ENCODE measurements around the gene ARHGAP15.

DNA sequence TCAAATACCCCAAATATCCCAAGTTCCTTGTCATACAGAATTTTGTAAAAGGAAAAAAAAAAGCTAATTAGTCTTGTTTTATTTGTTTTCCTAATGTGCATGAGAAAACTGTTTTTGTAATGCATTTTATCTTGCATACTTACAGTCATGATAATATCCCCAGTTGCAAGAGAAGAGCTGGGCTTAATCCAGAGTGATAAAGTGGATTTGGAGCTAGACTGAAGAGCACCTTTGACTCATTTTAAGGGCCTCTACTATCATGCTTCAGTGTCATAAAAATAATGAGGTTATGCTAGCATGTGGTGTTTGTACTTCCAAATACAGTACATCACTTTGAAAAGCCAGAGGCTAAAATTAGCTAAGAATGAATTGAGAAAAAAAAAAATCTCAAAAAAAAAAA, 26.4 kb downstream of the ARHGAP15 start:
- TF ChIP-seq NFIC (IDR thresholded peaks at IDR 0.05) (no peak), RAD21 (IDR thresholded peaks at IDR 0.05; ENCODE audit: low read depth) (no peak), EGR1 (IDR thresholded peaks at IDR 0.05) (no peak), EP300 (IDR thresholded peaks at IDR 0.05; ENCODE audit: borderline replicate concordance) (no peak), CEBPB (IDR thresholded peaks at IDR 0.05) (no peak), YY1 (IDR thresholded peaks at IDR 0.05; ENCODE audit: low read depth) (no peak), FOXM1 (IDR thresholded peaks at IDR 0.05; ENCODE audit: borderline replicate concordance, low read depth) (no peak), ZBTB7A (IDR thresholded peaks at IDR 0.05; ENCODE audit: low read depth) (no peak), CREB1 (IDR thresholded peaks at IDR 0.05; ENCODE audit: low read depth) (no peak), USF1 (IDR thresholded peaks at IDR 0.05) (no peak)
- TF ChIP-seq, protein P1, sequence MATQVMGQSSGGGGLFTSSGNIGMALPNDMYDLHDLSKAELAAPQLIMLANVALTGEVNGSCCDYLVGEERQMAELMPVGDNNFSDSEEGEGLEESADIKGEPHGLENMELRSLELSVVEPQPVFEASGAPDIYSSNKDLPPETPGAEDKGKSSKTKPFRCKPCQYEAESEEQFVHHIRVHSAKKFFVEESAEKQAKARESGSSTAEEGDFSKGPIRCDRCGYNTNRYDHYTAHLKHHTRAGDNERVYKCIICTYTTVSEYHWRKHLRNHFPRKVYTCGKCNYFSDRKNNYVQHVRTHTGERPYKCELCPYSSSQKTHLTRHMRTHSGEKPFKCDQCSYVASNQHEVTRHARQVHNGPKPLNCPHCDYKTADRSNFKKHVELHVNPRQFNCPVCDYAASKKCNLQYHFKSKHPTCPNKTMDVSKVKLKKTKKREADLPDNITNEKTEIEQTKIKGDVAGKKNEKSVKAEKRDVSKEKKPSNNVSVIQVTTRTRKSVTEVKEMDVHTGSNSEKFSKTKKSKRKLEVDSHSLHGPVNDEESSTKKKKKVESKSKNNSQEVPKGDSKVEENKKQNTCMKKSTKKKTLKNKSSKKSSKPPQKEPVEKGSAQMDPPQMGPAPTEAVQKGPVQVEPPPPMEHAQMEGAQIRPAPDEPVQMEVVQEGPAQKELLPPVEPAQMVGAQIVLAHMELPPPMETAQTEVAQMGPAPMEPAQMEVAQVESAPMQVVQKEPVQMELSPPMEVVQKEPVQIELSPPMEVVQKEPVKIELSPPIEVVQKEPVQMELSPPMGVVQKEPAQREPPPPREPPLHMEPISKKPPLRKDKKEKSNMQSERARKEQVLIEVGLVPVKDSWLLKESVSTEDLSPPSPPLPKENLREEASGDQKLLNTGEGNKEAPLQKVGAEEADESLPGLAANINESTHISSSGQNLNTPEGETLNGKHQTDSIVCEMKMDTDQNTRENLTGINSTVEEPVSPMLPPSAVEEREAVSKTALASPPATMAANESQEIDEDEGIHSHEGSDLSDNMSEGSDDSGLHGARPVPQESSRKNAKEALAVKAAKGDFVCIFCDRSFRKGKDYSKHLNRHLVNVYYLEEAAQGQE (IDR thresholded peaks at IDR 0.05; ENCODE audit: low read depth): no peak
- TF ChIP-seq, protein P2, sequence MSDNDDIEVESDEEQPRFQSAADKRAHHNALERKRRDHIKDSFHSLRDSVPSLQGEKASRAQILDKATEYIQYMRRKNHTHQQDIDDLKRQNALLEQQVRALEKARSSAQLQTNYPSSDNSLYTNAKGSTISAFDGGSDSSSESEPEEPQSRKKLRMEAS (IDR thresholded peaks at IDR 0.05): no peak

Data from Ishikawa (cell line).